Activated CD8-positive, alpha-beta memory T cell treated with anti-CD3 and anti-CD28 coated beads, Interleukin-2, amount 50 U/mL, for 24 hours (primary cell): ENCODE measurements around the gene SEC14L6.
A peak's percentile ranks its signal among the peaks of the same experiment; 100 is the strongest.
"Not testable (repeated sequence)": the region's sequence is repeated elsewhere in the genome, so short reads cannot be mapped to it uniquely, and the experiment has no call there.

ENCODE experiments used
- DNase-seq: peaks from one replicate; pipeline ENCODE4 v3.0.0-alpha.2; 2020; ENCODE audit errors: extremely low read depth

SEC14L6 gene

GRCh38 chr22:30546616-30547015, at the start of gene SEC14L6:
Gene SEC14L6, minus strand, starts transcription at chr22:30546741. Its CDS starts 59 bp downstream, at chr22:30546682.
- DNase-seq, result no peak

- no peak for DNase-seq
Measured at GRCh38 chr22:30596199-30596598, 49.7 kb upstream of the SEC14L6 start.

GRCh38 chr22:30592360-30592713, 45.8 kb upstream of the SEC14L6 start:
- not testable (repeated sequence) for DNase-seq

- peak; percentile 90 for DNase-seq
Measured at GRCh38 chr22:30591588-30592359, 45.2 kb upstream of the SEC14L6 start, which contains the start of gene PES1. Gene PES1, minus strand, starts transcription at chr22:30591910. Its CDS starts 77 bp downstream, at chr22:30591833.

- DNase-seq, result no peak
Measured at GRCh38 chr22:30591191-30591587, 44.6 kb upstream of the SEC14L6 start.

GRCh38 chr22:30586414-30586813, 39.9 kb upstream of the SEC14L6 start:
- no peak for DNase-seq

- no peak for DNase-seq
Measured at GRCh38 chr22:30584441-30584840, 37.9 kb upstream of the SEC14L6 start.

GRCh38 chr22:30582788-30583545, 36.4 kb upstream of the SEC14L6 start:
- no peak for DNase-seq

GRCh38 chr22:30582051-30582450, 35.5 kb upstream of the SEC14L6 start:
- no peak for DNase-seq

- no peak for DNase-seq
Measured at GRCh38 chr22:30580896-30581295, 34.4 kb upstream of the SEC14L6 start.

GRCh38 chr22:30578481-30578880, 31.9 kb upstream of the SEC14L6 start:
- DNase-seq, result no peak

- no peak for DNase-seq
Measured at GRCh38 chr22:30575859-30576258, 29.3 kb upstream of the SEC14L6 start.

GRCh38 chr22:30574997-30575671, 28.6 kb upstream of the SEC14L6 start:
- no peak for DNase-seq

GRCh38 chr22:30574095-30574981, 27.8 kb upstream of the SEC14L6 start, which contains the start of gene GAL3ST1:
Gene GAL3ST1, minus strand, starts transcription at chr22:30574665. Its CDS starts 17,273 bp downstream, at chr22:30557392.
- DNase-seq, result no peak

GRCh38 chr22:30573594-30574094, 27.1 kb upstream of the SEC14L6 start:
- no peak for DNase-seq

GRCh38 chr22:30572840-30573593, 26.5 kb upstream of the SEC14L6 start:
- no peak for DNase-seq

GRCh38 chr22:30572210-30572609, 25.7 kb upstream of the SEC14L6 start:
- DNase-seq, result no peak

GRCh38 chr22:30569674-30570202, 23.2 kb upstream of the SEC14L6 start:
- DNase-seq, result no peak

GRCh38 chr22:30568137-30568805, 21.7 kb upstream of the SEC14L6 start:
- no peak for DNase-seq

- DNase-seq, result not testable (repeated sequence)
Measured at GRCh38 chr22:30567277-30567676, 20.7 kb upstream of the SEC14L6 start.
